ENCODE results near the gene GATB.

GATB gene

DNA sequence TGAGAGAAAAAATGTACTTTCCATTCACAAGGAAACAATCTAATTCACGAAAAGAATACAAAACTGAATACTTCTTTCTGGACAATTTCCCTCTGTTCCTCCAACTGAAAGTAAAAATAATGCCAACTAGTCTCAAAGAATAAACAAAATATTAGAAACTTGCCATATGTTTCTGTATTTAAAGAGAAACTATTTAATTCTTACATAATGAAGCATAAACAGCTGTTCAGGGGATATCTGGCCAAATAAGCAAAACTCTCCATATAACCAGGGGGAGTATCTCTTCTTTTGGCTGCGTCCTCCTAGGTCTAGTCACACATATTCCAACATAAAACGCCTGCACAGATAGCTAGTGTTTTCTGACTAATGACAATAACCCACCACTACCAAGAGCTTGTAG, 805 bp downstream of the GATB start:
- no peak for ATAC-seq
- TF ChIP-seq, protein P1, sequence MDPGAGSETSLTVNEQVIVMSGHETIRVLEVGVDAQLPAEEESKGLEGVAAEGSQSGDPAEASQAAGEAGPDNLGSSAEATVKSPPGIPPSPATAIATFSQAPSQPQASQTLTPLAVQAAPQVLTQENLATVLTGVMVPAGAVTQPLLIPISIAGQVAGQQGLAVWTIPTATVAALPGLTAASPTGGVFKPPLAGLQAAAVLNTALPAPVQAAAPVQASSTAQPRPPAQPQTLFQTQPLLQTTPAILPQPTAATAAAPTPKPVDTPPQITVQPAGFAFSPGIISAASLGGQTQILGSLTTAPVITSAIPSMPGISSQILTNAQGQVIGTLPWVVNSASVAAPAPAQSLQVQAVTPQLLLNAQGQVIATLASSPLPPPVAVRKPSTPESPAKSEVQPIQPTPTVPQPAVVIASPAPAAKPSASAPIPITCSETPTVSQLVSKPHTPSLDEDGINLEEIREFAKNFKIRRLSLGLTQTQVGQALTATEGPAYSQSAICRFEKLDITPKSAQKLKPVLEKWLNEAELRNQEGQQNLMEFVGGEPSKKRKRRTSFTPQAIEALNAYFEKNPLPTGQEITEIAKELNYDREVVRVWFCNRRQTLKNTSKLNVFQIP (CRISPR knock-in tag; IDR thresholded peaks at IDR 0.05; ENCODE audit: borderline replicate concordance, low read depth) = no peak
- TF ChIP-seq ZFP30 (CRISPR knock-in tag; IDR thresholded peaks at IDR 0.05) (no peak), PPARA (CRISPR knock-in tag; IDR thresholded peaks at IDR 0.05; ENCODE audit: borderline replicate concordance) (no peak), SNAI2 (CRISPR knock-in tag; IDR thresholded peaks at IDR 0.05) (no peak), ZFP3 (CRISPR knock-in tag; IDR thresholded peaks at IDR 0.05) (no peak), ESRRG (CRISPR knock-in tag; IDR thresholded peaks at IDR 0.05) (no peak)
- TF ChIP-seq, protein P2, sequence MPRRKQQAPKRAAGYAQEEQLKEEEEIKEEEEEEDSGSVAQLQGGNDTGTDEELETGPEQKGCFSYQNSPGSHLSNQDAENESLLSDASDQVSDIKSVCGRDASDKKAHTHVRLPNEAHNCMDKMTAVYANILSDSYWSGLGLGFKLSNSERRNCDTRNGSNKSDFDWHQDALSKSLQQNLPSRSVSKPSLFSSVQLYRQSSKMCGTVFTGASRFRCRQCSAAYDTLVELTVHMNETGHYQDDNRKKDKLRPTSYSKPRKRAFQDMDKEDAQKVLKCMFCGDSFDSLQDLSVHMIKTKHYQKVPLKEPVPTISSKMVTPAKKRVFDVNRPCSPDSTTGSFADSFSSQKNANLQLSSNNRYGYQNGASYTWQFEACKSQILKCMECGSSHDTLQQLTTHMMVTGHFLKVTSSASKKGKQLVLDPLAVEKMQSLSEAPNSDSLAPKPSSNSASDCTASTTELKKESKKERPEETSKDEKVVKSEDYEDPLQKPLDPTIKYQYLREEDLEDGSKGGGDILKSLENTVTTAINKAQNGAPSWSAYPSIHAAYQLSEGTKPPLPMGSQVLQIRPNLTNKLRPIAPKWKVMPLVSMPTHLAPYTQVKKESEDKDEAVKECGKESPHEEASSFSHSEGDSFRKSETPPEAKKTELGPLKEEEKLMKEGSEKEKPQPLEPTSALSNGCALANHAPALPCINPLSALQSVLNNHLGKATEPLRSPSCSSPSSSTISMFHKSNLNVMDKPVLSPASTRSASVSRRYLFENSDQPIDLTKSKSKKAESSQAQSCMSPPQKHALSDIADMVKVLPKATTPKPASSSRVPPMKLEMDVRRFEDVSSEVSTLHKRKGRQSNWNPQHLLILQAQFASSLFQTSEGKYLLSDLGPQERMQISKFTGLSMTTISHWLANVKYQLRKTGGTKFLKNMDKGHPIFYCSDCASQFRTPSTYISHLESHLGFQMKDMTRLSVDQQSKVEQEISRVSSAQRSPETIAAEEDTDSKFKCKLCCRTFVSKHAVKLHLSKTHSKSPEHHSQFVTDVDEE (CRISPR knock-in tag; IDR thresholded peaks at IDR 0.05) = no peak
- TF ChIP-seq, protein P3, sequence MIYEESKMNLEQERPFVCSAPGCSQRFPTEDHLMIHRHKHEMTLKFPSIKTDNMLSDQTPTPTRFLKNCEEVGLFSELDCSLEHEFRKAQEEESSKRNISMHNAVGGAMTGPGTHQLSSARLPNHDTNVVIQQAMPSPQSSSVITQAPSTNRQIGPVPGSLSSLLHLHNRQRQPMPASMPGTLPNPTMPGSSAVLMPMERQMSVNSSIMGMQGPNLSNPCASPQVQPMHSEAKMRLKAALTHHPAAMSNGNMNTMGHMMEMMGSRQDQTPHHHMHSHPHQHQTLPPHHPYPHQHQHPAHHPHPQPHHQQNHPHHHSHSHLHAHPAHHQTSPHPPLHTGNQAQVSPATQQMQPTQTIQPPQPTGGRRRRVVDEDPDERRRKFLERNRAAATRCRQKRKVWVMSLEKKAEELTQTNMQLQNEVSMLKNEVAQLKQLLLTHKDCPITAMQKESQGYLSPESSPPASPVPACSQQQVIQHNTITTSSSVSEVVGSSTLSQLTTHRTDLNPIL (CRISPR knock-in tag; IDR thresholded peaks at IDR 0.05; ENCODE audit: low read depth) = no peak

DNA sequence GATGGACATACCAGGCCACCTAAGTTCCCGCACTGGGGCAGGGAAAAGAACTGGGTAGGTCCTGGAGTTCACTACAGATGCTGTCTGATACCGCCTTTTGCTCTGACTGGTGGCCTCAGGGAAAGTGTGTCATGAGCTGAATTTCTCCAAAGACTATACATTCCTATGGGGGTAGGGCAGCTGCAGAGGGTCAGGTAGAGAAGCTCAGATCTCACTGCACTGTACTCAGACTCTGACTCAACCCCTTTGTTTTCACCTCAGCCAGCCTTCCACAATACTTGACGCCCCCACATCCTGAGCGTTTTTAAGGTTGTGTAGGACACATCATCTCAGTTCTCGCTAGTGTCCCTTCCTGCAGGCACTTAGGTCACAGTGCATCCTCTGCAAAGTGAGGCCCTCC, 7.8 kb downstream of the GATB start:
- TF ChIP-seq PPARA (CRISPR knock-in tag; IDR thresholded peaks at IDR 0.05; ENCODE audit: borderline replicate concordance) (no peak), ZC3H10 (CRISPR knock-in tag; IDR thresholded peaks at IDR 0.05) (no peak), ISL1 (CRISPR knock-in tag; IDR thresholded peaks at IDR 0.05) (no peak), ZFP30 (CRISPR knock-in tag; IDR thresholded peaks at IDR 0.05) (no peak), TOX (CRISPR knock-in tag; IDR thresholded peaks at IDR 0.05; ENCODE audit: borderline replicate concordance) (no peak), OSR1 (CRISPR knock-in tag; IDR thresholded peaks at IDR 0.05) (no peak), CSDC2 (CRISPR knock-in tag; IDR thresholded peaks at IDR 0.05) (no peak), BACH2 (CRISPR knock-in tag; IDR thresholded peaks at IDR 0.05; ENCODE audit: borderline replicate concordance) (no peak), ZNF8 (CRISPR knock-in tag; IDR thresholded peaks at IDR 0.05) (no peak), ZFP3 (CRISPR knock-in tag; IDR thresholded peaks at IDR 0.05) (no peak), ZNF70 (CRISPR knock-in tag; IDR thresholded peaks at IDR 0.05) (no peak), SNAI2 (CRISPR knock-in tag; IDR thresholded peaks at IDR 0.05) (no peak), TCF4 (CRISPR knock-in tag; IDR thresholded peaks at IDR 0.05; ENCODE audit: borderline replicate concordance) (no peak), ZNF565 (CRISPR knock-in tag; conservative IDR thresholded peaks at IDR 0.05; ENCODE audit: low read depth) (no peak), ARNTL (CRISPR knock-in tag; IDR thresholded peaks at IDR 0.05; ENCODE audit: borderline replicate concordance, low read depth) (no peak)
- TF ChIP-seq, protein P2 (CRISPR knock-in tag; IDR thresholded peaks at IDR 0.05) = no peak
- TF ChIP-seq, protein P1 (CRISPR knock-in tag; IDR thresholded peaks at IDR 0.05; ENCODE audit: borderline replicate concordance, low read depth) = no peak
- TF ChIP-seq, protein P3 (CRISPR knock-in tag; IDR thresholded peaks at IDR 0.05; ENCODE audit: low read depth) = no peak
- TF ChIP-seq, protein P4, sequence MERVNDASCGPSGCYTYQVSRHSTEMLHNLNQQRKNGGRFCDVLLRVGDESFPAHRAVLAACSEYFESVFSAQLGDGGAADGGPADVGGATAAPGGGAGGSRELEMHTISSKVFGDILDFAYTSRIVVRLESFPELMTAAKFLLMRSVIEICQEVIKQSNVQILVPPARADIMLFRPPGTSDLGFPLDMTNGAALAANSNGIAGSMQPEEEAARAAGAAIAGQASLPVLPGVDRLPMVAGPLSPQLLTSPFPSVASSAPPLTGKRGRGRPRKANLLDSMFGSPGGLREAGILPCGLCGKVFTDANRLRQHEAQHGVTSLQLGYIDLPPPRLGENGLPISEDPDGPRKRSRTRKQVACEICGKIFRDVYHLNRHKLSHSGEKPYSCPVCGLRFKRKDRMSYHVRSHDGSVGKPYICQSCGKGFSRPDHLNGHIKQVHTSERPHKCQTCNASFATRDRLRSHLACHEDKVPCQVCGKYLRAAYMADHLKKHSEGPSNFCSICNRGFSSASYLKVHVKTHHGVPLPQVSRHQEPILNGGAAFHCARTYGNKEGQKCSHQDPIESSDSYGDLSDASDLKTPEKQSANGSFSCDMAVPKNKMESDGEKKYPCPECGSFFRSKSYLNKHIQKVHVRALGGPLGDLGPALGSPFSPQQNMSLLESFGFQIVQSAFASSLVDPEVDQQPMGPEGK (CRISPR knock-in tag; IDR thresholded peaks at IDR 0.05; ENCODE audit: borderline replicate concordance) = no peak
- TF ChIP-seq, protein P5, sequence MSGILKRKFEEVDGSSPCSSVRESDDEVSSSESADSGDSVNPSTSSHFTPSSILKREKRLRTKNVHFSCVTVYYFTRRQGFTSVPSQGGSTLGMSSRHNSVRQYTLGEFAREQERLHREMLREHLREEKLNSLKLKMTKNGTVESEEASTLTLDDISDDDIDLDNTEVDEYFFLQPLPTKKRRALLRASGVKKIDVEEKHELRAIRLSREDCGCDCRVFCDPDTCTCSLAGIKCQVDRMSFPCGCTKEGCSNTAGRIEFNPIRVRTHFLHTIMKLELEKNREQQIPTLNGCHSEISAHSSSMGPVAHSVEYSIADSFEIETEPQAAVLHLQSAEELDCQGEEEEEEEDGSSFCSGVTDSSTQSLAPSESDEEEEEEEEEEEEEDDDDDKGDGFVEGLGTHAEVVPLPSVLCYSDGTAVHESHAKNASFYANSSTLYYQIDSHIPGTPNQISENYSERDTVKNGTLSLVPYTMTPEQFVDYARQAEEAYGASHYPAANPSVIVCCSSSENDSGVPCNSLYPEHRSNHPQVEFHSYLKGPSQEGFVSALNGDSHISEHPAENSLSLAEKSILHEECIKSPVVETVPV (CRISPR knock-in tag; IDR thresholded peaks at IDR 0.05) = no peak
- no peak for ATAC-seq
